Dedifferentiated amniotic fluid mesenchymal stem cell (primary cell): ENCODE measurements around the gene PPP1R3D.
"Not testable (repeated sequence)": the region's sequence is repeated elsewhere in the genome, so short reads cannot be mapped to it uniquely, and the experiment has no call there.

Source experiments
- DNase-seq: peaks from one replicate; pipeline ENCODE4 v3.0.0-alpha.2; 2016; ENCODE audit errors: extremely low spot score

Gene PPP1R3D

DNA sequence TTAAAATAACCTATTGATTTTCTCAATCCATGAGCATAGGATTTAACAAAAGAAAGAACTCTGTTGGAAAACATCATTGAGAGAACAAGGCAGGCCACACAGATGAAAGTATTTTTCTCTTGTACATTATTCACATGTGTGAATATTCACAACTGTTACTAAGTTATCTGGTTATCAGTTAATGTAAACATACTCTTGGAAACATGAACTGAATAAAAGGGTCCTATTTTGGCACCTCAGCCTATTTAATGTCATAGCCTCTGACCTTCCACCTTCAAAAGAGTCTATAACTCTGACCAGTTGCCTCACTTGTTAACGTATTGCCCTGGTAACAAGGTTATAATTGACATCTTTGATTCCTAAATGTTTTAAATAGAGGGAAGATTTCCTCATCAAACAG, 14.7 kb downstream of the PPP1R3D start:
- no peak for DNase-seq

DNA sequence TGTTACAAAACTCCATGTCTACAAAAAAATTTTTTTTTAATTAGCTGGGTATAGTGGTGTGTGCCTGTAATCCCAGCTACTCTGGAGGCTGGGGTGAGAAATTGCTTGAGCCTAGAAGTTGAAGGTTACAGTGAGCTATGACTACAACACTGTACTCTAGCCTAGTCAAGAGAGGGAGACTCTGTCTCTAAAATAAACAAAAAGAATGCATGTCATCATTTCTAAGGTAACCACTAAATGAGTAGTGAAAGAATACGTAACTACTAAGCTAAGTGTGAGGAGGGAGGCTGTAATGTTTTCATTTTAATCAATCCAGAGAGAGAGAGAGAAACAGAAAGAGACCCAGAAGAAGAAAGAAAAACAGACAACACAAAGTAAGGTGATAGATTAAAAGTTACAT, 16.6 kb downstream of the PPP1R3D start:
- DNase-seq: no peak

DNA sequence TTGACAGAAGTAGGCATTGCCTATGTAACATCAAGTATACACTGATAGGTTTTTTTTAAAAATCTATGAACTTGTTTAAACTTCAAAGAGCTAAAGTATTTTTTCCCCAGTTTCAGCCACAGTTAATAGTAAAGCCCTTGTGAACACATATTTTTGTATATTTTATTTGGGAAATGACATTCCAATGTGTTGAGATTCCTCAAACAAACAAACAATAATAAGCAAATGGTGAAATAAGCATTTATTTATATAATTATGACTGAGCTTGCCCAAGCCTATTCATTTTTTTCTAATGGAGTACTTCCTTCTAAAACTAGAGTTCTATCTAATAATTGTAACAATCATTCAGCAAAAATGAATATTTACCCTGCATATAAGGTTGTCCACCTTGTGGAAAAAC, 19.2 kb downstream of the PPP1R3D start:
- DNase-seq: peak; percentile 59

DNA sequence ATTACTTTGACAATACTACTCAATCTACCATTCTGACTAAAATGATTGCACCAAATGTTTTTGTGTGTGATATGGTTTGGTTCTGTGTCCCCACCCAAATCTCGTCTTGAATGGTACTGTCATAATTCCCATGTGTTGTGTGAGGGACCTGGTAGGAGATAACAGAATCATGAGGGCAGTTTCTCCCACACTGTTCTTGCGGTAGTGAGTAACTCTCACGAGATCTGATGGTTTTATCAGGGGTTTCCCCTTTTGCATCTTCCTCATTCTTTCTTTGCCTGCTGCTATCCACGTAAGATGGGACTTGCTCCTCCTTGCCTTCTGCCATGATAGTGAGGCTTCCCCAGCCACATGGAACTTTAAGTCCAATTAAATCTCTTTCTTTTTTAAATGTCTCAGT, 27.5 kb downstream of the PPP1R3D start:
- no peak for DNase-seq

DNA sequence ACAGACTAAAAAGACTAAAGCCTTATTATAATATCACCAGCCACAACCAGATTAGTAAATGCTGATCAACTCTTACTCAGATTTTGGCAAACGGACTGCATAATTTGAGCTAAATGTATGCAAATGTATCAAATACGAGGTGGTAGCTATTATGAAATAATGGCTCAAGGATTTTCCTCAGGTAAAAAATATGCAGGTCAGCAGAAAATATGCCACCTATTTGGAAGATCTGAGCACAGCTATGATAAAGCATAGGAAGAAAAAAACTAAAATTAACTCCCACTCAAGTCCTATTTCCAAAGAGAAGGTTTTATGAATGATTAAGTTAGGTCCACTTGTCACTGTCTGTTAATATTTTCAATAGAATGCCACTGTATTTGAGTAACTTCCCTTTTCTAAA, 29.1 kb downstream of the PPP1R3D start:
- DNase-seq: no peak

DNA sequence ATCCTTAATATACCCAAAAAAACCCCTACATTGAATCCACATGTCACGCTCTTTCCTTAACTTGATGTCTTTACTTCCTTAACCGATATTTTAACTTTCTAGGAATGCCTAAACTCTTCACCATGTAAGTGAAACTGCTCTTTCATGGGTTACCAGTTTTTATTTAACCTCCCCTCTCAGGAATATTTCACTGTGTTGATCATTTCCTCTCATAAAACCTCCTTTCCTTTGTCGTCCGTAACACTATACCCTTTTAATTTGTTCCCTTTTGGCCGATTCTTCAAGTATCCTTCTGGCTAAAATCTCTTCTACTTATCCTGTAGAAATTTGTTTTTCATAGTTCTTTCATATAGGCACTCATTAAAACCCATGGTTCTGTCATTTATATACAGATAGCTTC, 31.2 kb downstream of the PPP1R3D start:
- DNase-seq: no peak

DNA sequence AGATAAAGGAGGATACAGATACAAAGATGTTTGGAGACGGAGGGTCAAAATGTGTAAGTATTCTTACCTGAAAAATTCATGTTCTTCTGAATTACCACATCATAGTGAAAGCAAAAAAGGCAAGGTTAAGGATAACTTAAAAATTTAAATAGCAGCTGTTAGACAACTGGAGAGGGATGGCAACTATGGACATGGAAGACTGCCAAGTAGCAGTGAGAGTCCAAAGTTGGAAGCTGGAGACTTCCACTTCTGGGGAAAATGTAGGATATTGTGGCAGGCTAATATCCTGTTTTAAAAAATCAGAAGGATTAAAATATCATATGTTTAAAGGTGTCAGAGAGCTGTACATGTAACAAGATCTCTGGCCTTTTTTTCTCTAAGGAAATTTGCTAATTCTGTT, 36.5 kb downstream of the PPP1R3D start:
- no peak for DNase-seq

DNA sequence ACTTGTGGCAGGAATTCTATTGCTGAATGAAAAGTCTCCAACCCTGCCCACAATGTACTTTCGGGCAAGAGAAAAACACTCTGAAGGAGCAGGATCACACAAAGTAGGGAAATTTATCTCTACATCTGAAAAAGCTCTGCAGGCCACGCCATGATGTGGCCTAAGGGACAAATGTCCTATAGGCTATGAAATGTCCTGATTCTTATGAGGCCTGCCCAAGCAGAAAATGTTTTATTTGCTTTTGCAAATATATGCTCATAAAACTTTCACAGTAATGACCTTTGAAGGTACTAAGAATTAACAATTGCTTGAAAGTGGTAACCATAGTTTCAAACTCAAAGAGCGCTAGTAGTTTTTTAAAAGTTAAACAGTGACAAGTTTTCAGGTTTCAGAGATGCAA, 37.6 kb downstream of the PPP1R3D start:
- DNase-seq: no peak

DNA sequence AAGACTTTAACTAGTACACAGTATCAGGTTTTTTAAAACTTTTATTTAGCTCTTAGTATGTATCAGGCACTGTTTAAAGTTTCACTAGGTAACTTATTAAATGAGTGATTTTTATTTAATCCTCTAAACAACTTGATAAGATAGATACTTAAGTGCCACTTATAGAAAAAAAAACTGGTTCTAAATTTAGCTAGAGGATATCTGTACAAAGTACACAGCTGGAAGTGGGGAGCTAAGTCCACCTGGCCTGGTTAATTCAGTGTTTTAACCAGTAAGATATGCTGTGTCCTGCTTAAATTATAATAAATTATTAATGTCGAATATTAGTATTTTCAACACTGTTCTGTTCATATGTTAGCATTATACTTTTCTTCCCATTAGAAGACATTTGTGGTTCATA, 44.2 kb downstream of the PPP1R3D start:
- no peak for DNase-seq

DNA sequence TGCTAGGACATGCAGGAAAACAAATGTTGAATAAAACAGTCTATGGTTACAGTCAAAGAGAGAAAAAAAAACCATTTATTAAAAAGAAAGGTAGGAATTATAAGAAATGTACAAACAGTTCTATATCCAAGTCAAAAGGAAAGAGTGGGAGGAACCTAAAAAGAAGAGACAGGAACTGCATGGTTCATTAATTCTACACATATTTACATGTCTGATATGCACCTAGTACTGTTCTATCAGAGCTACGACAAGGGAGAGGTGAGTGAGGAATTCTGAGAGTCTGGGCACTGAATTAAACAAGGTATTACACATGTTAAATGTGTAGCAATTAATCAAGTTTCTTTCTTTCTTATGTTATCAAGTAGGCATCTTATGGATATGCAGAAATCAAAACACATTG, 48.5 kb downstream of the PPP1R3D start:
- no peak for DNase-seq

DNA sequence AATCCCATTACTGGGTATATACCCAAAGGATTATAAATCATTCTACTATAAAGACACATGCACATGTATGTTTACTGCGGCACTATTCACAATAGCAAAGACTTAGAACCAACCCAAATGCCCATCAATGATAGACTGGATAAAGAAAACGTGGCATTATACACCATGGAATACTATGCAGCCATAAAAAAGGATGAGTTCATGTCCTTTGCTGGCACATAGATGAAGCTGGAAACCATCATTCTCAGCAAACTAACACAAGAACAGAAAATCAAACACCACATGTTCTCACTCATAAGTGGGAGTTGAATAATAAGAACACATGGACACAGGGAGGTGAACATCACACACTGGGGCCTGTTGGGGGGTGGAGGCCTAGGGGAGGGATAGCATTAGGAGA, 50.1 kb downstream of the PPP1R3D start:
- DNase-seq: not testable (repeated sequence)

DNA sequence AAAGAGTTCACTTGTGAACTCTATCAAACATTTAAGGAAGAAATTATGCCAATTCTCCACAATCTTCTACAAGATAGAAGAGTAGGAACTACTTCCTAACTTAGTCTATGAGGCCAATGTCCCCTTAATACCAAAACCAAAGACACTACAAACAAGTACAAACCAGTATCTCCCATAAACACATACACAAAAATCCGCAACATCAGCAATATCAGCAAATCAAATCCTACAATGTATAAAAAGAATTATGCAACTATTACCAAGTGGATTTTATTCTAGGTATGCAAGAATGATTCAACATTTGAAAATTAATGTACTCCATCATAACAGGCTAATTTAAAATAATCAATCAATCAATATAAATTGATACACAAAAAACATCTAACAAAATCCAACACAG, 52.1 kb downstream of the PPP1R3D start:
- DNase-seq: no peak
